ENCODE measurements around the gene IZUMO1R.

- TF ChIP-seq CTCF (IDR thresholded peaks at IDR 0.05) (no peak), POLR2A (IDR thresholded peaks at IDR 0.05) (no peak)
Measured at GRCh38 chr11:94342250-94342649, 37.9 kb downstream of the IZUMO1R start.

All from right lobe of liver (tissue), 4 donors.